Left hindlimb (tissue), 1 donor: ENCODE data around the gene PLOD3.
"Not testable (repeated sequence)": the region's sequence is repeated elsewhere in the genome, so short reads cannot be mapped to it uniquely, and the experiment has no call there.

Source experiments
- DNase-seq: peaks from one replicate; pipeline ENCODE4 v3.0.0-alpha.2; 2018

Gene PLOD3, protein sequence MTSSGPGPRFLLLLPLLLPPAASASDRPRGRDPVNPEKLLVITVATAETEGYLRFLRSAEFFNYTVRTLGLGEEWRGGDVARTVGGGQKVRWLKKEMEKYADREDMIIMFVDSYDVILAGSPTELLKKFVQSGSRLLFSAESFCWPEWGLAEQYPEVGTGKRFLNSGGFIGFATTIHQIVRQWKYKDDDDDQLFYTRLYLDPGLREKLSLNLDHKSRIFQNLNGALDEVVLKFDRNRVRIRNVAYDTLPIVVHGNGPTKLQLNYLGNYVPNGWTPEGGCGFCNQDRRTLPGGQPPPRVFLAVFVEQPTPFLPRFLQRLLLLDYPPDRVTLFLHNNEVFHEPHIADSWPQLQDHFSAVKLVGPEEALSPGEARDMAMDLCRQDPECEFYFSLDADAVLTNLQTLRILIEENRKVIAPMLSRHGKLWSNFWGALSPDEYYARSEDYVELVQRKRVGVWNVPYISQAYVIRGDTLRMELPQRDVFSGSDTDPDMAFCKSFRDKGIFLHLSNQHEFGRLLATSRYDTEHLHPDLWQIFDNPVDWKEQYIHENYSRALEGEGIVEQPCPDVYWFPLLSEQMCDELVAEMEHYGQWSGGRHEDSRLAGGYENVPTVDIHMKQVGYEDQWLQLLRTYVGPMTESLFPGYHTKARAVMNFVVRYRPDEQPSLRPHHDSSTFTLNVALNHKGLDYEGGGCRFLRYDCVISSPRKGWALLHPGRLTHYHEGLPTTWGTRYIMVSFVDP

DNA sequence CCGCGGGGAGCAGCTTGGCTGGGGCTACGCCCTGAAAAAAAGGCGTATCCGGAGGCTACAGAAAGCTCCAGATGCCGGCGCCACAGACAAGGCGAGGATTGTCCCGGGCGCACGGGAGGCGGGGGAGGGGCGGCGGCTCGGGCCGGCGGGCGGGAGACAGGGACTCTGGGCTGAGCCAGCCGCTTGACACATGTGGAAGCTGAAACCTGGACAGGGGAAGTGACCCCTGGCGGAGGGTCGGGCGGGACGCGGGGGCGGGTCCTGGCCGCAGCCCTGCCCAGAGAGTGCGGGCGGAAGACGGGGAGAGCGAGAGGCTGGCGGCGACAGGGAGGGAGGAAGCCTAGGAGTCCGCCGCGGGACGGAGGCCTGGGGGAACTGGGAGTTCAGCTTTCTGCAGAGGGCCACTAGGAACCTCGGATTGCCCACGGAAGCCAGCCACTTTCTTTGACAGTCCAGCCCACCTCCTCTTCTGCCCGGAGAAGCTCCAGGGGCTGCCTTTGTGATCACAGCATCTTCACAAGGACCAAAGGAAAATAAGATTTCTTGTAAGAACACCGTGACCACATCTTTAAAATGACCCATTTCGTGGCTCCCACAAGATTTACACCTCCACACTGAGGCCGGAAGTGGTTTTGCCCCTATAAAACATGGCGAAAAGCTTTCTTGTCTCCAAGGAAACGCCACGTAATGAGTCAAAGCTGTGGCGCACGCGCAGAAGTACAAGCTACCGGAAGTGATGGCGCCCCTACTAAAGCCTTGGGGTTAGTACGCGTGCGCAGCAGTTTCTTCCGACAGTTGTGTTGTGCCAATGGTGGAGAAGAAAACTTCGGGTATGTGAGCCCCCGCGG, at the start of gene PLOD3, which contains the start of gene ZNHIT1:
TSS of gene PLOD3 (minus strand) at position 194 of the 848 bp plus-strand sequence. CDS start 307 bp downstream, outside the sequence.
TSS of gene ZNHIT1 (plus strand) at position 778 of the 848 bp plus-strand sequence. CDS start at position 809, 31 bp downstream.
- peak; percentile 95 for DNase-seq

DNA sequence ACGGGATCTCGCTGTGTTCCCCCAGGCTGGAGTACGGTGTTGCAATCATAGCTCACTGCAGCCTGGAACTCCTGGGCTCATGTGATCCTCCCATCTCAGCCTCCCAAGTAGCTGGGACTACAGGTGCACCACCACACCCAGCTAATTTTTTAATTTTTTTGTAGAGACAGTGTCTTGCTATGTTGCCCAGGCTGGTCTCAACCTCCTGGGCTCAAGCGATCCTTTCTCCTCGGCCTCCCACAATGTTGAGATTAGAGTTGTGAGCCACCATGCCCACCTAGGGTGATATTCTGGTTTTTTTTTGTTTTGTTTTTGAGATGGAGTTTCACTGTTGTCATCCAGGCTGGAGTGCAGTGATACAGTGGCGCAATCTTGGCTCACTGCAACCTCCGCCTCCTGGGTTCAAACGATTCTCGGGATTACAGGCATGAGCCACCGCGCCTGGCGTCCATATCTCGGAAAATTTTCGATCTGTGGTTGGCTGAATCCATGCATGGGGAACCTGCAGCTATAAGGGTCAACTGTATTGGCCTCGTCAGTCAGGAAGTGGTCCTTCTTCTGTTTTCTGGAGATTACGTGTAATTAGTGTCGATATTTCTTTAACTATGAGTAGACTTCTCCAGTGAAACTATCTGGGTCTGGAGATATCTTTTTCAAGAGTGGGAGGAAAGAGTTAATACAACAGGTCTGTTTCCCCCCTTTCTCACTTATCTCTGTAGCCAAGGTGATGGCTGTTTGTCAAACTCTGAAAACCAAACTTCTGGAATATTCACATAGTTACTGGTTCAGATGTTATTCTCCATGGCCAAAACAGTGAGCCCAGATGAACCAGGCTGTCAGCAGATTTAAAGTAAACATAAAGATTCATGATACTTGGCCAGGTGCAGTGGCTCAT, 48.5 kb upstream of the PLOD3 start:
- no peak for DNase-seq

DNA sequence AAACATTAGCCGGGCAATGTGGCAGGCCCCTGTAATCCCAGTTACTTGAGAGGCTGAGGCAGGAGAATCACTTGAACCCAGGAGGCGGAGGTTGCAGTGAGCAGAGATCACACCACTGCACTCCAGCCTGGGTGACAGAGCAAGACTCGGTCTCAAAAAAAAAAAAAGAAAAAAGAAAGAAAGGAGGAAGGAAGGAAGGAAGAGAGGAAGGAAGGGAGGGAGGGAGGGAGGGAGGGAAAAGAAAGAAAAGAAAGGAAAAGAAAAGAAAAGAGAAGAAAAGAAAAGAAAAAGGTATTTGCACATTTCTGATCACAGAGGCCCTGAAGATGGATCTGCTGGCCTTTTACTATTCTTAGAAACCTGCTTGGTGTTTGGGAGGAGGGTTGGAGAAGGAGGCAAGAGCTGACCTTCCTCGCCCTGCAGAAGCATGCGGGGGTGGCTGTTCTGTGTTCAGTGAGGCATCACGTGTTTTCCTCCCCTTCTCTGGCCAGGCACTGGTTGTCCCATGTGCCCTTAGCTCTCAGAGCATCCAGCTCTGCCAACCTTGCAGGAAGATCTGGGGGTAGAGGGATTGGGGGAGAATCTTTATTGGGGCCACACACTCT, 46.8 kb upstream of the PLOD3 start:
- not testable (repeated sequence) for DNase-seq

DNA sequence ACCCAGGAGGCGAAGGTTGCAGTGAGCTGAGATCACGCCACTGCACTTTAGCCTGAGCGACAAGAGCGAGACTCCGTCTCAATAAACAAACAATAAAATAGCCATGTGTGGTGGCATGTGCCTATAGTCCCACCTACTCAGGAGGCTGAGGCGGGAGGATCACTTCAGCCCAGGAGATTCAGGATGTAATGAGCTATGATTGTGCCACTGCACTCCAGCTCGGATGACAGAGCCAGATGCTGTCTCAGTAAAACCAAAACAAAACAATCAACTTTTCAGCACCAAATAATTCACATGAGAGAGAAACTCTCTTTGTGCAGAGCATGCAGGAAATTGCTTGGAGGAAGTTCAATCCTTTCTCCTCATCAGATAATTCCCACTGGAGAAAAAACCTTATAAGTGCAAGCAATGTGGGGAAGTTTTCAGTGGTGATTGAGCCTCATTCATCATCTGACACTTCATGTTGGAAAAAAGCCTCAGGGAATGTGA, 40.9 kb upstream of the PLOD3 start:
- no peak for DNase-seq

DNA sequence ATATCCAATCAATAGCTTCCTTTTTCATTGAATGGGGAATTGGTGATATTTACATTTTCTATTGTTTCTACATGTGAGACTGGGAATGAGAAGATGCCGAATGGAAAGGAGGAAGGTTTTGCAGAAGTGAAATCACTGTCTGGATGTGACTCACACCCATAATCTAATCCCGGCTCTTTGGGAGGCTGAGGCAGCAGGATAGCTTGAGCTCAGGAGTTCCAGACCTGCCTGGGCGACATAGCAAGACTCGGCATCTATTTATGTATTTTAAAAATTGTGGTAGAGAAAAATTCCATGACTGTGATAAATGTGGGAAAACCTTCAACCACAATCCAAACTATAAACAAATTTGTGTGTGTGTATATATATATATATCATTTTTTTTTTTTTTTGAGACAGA, 38.4 kb upstream of the PLOD3 start:
- DNase-seq, result no peak

DNA sequence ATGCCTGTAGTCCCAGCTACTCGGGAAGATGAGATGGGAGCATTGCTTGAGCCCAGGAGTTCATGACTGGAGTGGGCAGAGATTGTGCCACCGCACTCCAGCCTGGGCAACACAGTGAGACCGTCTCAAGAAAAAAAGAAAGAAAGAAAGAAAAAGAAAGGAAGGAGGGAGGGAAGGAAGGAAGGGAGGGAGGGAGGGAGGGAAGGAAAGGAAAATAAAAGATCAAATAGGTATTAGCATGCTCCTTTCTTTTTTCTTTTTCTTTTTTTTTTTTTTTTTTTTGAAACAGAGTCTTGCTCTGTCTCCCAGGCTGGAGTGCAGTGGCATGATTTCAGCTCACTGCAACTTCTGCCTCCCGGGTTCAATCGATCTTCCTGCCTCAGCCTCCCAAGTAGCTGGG, 35.8 kb upstream of the PLOD3 start:
- not testable (repeated sequence) for DNase-seq

DNA sequence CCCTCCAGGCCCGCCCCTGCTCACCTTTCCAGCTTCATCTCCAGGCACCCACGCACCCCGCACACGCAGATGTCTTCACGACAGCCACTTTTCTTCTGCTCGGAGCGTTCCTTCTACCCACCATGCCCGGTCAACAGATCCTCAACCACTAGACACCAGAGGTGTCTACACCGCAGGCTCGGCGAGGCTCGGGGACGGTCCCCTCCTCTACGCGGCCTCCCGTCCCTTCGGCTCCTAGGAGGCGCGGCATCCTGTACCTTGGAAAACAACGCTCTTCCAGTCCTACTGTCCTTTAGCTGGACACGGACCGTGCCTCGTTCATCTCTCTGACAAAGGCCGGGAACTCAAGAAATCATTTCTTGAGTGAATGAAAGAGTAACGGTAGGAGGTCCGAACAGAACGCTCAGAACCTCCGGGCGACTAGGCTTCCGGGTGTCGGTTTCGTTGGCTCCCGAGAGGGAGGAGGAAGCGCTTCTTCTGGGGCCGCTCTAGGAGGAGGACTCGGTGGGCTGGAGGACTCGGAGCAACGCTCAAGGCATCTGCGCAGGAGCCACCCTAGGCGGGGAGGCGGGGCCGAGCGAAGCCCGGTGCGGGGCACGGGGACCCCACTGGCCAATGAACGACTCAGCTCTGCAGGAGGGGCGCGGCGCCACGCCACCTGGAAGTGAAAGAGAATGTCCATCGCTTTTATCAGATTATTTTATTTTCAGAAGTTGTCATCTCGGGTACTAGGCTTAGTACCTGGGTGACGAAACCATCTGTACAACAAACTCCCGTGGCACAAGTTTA, 34.7 kb upstream of the PLOD3 start:
- peak; percentile 98 for DNase-seq

DNA sequence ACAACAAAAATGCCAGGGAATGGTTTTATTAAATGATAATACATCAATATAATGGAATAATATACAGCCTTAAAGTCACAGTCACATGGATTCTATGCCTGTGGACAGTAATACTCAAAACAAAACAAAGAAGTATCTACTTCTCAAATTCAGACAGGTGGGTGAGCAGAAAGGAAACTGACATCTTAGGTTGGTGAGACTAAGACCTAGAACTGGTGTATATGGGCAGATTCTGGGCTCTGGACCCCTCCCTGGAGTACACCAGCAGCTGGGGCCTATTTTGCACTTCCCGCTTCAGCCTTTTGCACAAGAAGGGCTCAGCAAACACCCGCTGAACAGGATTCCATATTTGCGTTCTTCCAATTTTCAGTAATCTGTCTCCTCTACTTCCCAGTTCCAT, 32.9 kb upstream of the PLOD3 start:
- no peak for DNase-seq

DNA sequence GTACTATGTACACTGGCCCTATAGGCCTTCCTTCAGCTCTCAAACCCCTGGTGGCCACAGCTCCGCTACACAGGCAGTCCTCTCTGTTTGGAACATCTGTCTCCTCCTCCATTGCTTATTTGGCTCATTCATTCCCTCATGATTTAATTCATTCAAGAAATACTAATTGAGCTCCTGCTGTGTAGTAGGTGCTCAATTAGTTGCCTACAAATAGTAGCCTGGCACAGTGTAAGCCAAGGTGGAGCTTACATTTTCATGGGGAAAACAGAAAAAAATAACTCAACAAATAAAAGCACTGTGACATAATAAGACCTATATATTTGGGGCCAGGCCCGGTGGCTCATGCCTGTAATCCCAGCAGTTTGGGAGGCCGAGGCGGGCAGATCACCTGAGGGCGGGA, 30.9 kb upstream of the PLOD3 start:
- no peak for DNase-seq

DNA sequence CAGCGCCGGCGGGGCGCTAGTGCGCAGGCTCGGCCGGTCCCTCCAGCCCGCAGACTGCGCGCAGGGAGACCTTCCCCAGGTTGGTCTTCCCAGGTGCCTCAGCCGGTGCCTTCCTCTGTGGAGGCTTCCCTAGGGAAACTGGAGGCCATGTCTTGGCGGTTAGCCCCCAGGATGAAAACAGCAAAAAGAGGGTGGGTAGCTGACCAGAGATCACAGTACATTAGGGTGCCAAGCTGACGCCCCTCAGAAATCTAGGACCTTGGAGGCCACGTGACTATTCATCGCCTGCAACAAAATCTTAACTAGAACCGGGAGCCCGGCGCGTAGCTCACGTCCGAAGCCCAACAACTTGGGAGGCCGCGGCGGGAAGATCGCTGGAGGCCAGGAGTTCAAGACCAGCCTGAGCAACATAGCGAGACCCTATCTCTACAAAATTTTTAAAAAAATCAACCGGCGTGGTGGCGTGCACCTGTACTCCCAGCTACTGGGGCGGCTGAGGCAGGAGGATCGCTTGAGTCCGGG, 27.8 kb upstream of the PLOD3 start:
- DNase-seq, result no peak

DNA sequence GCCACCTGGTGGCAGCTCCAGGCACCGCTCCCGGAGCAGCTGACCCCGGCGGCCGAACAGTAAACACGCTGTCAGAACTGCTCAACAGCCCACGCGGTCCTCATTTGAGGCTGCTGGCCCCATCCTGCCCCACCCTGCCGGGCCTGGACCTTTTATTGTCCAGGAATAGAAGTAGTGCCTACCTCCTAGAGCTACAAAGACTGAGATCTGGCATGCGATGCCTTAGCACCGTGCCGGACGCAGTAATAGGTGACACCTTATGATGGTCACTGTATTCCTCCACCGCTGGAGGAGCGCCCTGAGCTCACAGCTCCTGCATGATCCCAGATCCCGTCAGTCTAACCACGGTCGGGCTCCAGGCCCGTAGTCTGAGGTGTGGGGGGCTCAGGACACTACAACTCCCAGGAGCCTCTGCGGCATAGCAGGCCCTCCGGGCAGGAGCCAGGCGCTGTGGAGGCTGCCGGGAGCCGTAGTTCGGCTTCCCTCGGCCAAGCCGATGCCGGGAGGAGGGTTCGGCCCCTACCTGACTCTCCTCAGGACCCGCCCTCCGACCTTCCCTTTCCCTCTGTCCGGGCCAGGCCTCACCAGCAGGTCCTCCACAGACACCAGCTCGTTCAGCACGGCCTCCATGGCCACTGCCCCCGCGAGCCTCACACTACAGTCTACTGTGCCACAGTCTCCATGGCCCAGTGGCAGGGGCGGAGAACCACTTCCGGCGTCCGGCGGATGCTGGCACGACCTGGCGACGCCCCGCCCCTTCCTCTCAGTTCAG, 27.2 kb upstream of the PLOD3 start, which contains the start of gene FIS1:
TSS of gene FIS1 (minus strand) at position 707 of the 772 bp plus-strand sequence. CDS start at position 630, 77 bp downstream.
- DNase-seq, result peak; percentile 94

DNA sequence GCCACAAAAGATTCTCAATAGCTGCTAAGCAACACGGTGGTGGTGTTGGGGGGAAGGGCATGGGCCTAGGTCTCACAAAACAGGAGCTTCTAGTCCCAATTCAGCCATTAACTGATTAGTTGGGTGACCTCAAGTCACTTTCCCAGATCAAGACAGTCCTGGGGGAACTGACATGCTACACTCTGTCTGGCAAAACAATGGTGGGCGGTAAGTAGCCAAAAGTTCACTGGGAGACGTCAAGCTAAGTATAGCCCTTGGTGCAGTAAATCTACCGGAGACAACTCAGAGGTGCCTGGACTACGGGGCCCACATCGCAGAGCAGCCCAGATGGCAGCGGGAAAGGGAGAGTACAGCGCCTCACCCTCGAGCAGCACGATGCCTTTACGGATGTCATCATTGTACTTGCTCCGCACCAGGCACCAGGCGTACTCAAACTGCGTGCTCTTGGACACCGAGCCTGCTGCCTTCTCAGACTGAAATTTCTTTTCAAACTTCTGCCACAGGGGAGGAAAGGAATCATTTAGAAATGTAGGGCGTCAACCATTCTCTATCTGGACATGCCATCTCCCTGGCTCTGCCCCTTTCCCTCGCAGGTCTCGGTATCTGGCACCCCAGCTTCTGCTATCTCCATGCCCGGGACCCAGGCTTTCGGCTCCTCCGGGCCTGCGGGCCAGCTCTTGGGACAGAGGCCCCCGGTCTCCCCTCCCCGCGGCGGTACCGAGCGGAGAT, 26.4 kb upstream of the PLOD3 start:
- DNase-seq, result no peak

DNA sequence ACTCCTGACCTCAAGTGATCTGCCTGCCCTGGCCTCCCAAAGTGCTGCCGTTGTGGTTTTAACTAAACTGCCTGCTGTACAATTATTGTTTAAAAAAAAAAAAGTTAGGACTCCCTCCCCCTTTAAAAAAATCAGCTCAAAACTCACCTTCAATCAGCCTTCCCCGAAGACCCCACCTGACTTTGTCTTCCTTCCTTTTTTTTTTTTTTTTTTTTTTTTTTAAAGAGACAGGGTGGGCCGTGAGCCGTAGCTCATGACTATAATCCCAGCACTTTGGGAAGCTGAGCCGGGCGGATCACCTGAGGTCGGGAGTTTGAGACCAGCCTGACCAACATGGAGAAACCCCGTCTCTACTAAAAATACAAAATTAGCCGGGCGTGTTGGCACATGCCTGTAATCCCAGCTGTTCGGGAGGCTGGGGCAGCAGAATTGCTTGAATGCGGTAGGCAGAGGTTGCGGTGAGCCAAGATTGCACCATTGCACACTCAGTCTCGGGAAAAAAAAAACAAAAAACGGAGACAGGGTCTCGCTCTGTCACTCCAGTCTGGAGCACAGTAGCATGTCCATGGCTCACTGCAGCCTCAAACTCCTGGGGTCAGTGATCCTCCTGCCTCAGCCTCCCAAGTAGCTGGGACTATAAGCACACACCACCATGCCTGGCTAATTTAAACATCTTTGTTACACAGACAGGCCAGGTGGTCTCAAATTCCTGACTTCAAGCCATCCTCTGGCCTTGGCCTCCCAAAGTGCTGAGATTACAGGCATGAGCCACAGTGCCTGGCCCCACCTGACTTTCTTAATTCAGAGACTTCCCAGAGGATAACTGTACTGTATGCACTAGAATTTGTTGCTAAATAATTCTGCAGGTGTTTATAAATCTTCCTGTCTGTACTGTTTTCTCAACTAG, 24.3 kb upstream of the PLOD3 start:
- no peak for DNase-seq

DNA sequence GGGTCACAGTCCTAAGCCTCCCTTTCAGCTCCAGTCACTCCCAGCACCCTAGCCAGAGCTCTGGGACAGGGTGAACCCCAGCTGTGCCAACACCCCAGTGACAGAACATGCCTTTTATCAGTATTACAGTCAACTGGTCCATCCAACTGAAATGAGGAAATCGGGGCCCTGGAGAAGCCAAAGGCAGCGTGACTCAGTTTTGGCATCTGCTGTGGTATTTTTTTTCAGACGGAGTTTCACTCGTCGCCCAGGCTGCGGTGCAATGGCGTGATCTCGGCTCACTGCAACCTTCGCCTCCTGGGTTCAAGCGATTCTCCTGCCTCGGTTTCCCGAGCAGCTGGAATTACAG, 23.6 kb upstream of the PLOD3 start:
- DNase-seq, result no peak

DNA sequence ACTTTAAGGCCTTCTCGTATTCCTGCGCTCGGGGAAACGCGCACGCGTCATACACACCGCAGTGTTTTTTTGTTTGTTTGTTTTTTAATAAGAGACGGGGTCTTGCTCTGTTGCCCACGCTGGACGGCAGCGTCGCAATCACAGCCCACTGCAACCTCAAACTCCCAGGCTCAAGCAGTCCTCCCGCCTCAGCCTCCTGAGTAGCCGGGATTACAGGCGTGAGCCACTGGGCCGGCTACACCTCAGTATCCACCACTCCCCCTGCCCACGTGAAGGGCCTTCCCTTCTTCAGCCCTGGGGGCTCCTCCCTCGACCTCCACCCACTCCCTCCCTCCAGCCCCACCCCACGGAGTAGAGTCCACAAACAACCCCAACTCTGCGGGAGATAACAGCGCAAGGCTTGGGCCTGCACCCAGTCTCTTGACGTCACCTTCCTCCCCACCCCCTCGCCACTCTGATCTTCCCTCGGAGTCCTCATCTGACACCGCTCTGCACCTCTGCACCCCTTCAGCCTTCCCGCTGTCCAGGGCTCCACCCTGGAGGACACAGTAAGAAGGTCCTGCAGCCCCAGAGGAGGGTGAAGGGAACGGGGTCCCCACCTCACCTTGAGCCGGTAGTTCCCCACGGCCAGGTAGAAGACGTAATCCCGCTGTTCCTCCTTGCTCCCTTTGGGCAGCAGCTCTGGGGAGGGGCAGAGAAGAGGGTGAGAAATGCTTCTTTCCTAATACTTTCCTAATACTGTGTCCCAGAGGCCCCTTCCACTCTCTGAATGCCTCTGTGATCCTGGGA, 23.0 kb upstream of the PLOD3 start:
- DNase-seq, result no peak

DNA sequence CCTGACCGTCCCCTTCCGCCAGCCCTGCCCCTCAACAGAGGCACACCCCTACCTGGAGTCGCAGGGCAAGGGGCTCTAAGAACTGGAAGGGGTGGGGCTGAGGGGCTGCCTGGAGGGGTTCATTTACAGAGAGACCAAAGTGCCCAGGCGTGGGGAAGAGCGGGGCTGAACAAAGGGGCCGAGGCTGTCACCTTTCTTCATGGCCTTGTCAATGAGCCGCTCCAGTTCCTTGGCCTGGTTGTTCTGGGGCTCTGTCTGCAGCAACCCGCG, 22.5 kb upstream of the PLOD3 start:
- no peak for DNase-seq
